ENCODE results near the gene ISCA2.
"Not testable (repeated sequence)": the region's sequence is repeated elsewhere in the genome, so short reads cannot be mapped to it uniquely, and the experiment has no call there.

ISCA2 gene

GRCh38 chr14:74528406-74528805 lies 34.8 kb downstream of the ISCA2 start:
- no peak for DNase-seq (ENCODE audit: low read depth in 2 of 2)

GRCh38 chr14:74528886-74529285 lies 35.3 kb downstream of the ISCA2 start:
- DNase-seq (ENCODE audit: low read depth in 2 of 2): no peak

- DNase-seq (ENCODE audit: low read depth in 2 of 2): no peak
These were observed 37.4 kb downstream of the ISCA2 start for GRCh38 chr14:74531006-74531405.

GRCh38 chr14:74531467-74531866 lies 37.9 kb downstream of the ISCA2 start:
- DNase-seq (ENCODE audit: low read depth in 2 of 2): no peak

- no peak for DNase-seq (ENCODE audit: low read depth in 2 of 2)
These were observed 38.7 kb downstream of the ISCA2 start for GRCh38 chr14:74532246-74532645.

GRCh38 chr14:74533576-74533975 lies 40.0 kb downstream of the ISCA2 start:
- no peak for DNase-seq (ENCODE audit: low read depth in 2 of 2)

- no peak for DNase-seq (ENCODE audit: low read depth in 2 of 2)
These were observed 42.3 kb downstream of the ISCA2 start for GRCh38 chr14:74535756-74536325.

GRCh38 chr14:74536336-74536735 lies 42.8 kb downstream of the ISCA2 start:
- DNase-seq (ENCODE audit: low read depth in 2 of 2): not testable (repeated sequence)

- DNase-seq (ENCODE audit: low read depth in 2 of 2): no peak
These were observed 45.1 kb downstream of the ISCA2 start for GRCh38 chr14:74538411-74539391.

- DNase-seq (ENCODE audit: low read depth in 2 of 2): no peak
These were observed 45.9 kb downstream of the ISCA2 start for GRCh38 chr14:74539503-74539902.

- DNase-seq (ENCODE audit: low read depth in 2 of 2): no peak
These were observed 47.7 kb downstream of the ISCA2 start for GRCh38 chr14:74541225-74541624.

GRCh38 chr14:74542056-74542685 lies 48.6 kb downstream of the ISCA2 start:
- no peak for DNase-seq (ENCODE audit: low read depth in 2 of 2)

GRCh38 chr14:74543771-74544438 lies 50.3 kb downstream of the ISCA2 start:
- DNase-seq (ENCODE audit: low read depth in 2 of 2): no peak

GRCh38 chr14:74545386-74545785 lies 51.8 kb downstream of the ISCA2 start:
- no peak for DNase-seq (ENCODE audit: low read depth in 2 of 2)

GRCh38 chr14:74546416-74546815 lies 52.9 kb downstream of the ISCA2 start:
- no peak for DNase-seq (ENCODE audit: low read depth in 2 of 2)

Measured in stimulated activated CD4-positive, alpha-beta T cell treated with anti-CD3 and anti-CD28 coated beads, Interleukin-15, amount 100 ng/mL, for 48 hours (primary cell).